HepG2 (cell line): ENCODE data around the gene KIFC1. TPM values are rescaled to one million over a fixed set of nuclear protein-coding genes. Genes with fewer than 3 reads are reported as not detected.

Source experiments
- MXD4 ChIP-seq: IDR thresholded peaks from 2 replicates; pipeline ENCODE4 v1.6.1; 2016; ENCODE audit warnings: mild to moderate bottlenecking, missing biosample characterization, missing genetic modification reagents
- MXI1 ChIP-seq: IDR thresholded peaks from 3 replicates; pipeline ENCODE4 v1.6.1; 2012; ENCODE audit warnings: low read depth, low read length, inconsistent platforms, borderline replicate concordance
- PHF21A ChIP-seq: sonication (generic); formaldehyde crosslinking; IDR thresholded peaks from 2 replicates; pipeline ENCODE4 v1.5.0; 2020; ENCODE audit warnings: mild to moderate bottlenecking, missing genetic modification reagents
- RFX1 ChIP-seq: fragments of 450-650 bp; IDR thresholded peaks from 2 replicates; pipeline ENCODE4 v1.6.1; 2017
- RFX3 ChIP-seq: IDR thresholded peaks from 2 replicates; pipeline ENCODE4 v1.6.1; 2016; ENCODE audit warnings: missing biosample characterization, missing genetic modification reagents
- ZFX ChIP-seq: sonication (generic); formaldehyde crosslinking; IDR thresholded peaks from 2 replicates; pipeline ENCODE4 v1.4.0; 2020; ENCODE audit warnings: mild to moderate bottlenecking, low read depth, missing genetic modification reagents, moderate library complexity
- ZNF230 ChIP-seq: sonication (generic); formaldehyde crosslinking; IDR thresholded peaks from 2 replicates; pipeline ENCODE4 v1.4.0; 2020; ENCODE audit warnings: mild to moderate bottlenecking, missing genetic modification reagents
- ZNF263 ChIP-seq: sonication (generic); formaldehyde crosslinking; IDR thresholded peaks from 2 replicates; pipeline ENCODE4 v1.4.0; 2020; ENCODE audit warnings: missing genetic modification reagents
- ZNF33B ChIP-seq: sonication (generic); formaldehyde crosslinking; IDR thresholded peaks from 2 replicates; pipeline ENCODE4 v1.5.1; 2020; ENCODE audit warnings: mild to moderate bottlenecking, missing genetic modification reagents
- ZNF354B ChIP-seq: sonication (generic); formaldehyde crosslinking; IDR thresholded peaks from 2 replicates; pipeline ENCODE4 v1.8.0; 2022; ENCODE audit warnings: mild to moderate bottlenecking, missing genetic modification reagents
- ZNF709 ChIP-seq: sonication (generic); formaldehyde crosslinking; IDR thresholded peaks from 2 replicates; pipeline ENCODE4 v1.5.0; 2020; ENCODE audit warnings: mild to moderate bottlenecking, missing genetic modification reagents
- ZNF768 ChIP-seq: sonication (generic); formaldehyde crosslinking; IDR thresholded peaks from 2 replicates; pipeline ENCODE4 v1.4.0; 2020; ENCODE audit warnings: missing genetic modification reagents
- polyA plus RNA-seq, 8 experiments: library from polyadenylated mRNA; depleted of rRNA in 3 of 8; stranded (reverse) in 7 of 8; unstranded in 1 of 8; fragments of >200 nt; fragmentation: Illumina TruSeq in 4 of 8; extraction: Trizol in 4 of 8; gene quantifications; 2 replicates each; pipeline versions ENCODE4 v1.2.1 to v1.2.3, GENCODE V29; 2011 to 2016; ENCODE audit warnings: low read depth in 4 of 8, missing spikeins in 1 of 8, mixed read lengths in 1 of 8; ENCODE audit not compliant: insufficient read depth in 1 of 8
- total RNA-seq, 5 experiments: library from RNA; depleted of rRNA; stranded (reverse); fragments of >200 nt; fragmentation: Illumina TruSeq; extraction: Trizol; gene quantifications; 2 replicates each; pipeline ENCODE4 v1.2.3, GENCODE V29; 2016; ENCODE audit warnings: low read depth in 1 of 5
- TF ChIP-seq, protein P1 (sequence below): sonication (generic); formaldehyde crosslinking; conservative IDR thresholded peaks from 2 replicates; pipeline ENCODE4 v1.4.0; 2020; ENCODE audit warnings: mild to moderate bottlenecking, missing genetic modification reagents, moderate library complexity
- TF ChIP-seq, protein P2 (sequence below): sonication (generic); formaldehyde crosslinking; IDR thresholded peaks from 2 replicates; pipeline ENCODE4 v1.8.1; 2023; ENCODE audit warnings: mild to moderate bottlenecking, missing genetic modification reagents
- TF ChIP-seq, protein P3 (sequence below): IDR thresholded peaks from 2 replicates; pipeline ENCODE4 v1.6.1; 2012; ENCODE audit warnings: low read depth, low read length, improper control_type of control experiment
- TF ChIP-seq, protein P4 (sequence below): sonication (generic); formaldehyde crosslinking; IDR thresholded peaks from 2 replicates; pipeline ENCODE4 v1.5.0; 2020; ENCODE audit warnings: mild to moderate bottlenecking, missing genetic modification reagents, moderate library complexity
- TF ChIP-seq, protein P5 (sequence below): sonication (generic); formaldehyde crosslinking; IDR thresholded peaks from 2 replicates; pipeline ENCODE4 v1.4.0; 2020; ENCODE audit warnings: missing genetic modification reagents

The KIFC1 gene
- total and polyA plus RNA-seq, 2 of the 13 experiments (the other 11 are each of a cell fraction or from before 2014, with no cell fraction given), result 25.0 to 45.5 TPM

DNA sequence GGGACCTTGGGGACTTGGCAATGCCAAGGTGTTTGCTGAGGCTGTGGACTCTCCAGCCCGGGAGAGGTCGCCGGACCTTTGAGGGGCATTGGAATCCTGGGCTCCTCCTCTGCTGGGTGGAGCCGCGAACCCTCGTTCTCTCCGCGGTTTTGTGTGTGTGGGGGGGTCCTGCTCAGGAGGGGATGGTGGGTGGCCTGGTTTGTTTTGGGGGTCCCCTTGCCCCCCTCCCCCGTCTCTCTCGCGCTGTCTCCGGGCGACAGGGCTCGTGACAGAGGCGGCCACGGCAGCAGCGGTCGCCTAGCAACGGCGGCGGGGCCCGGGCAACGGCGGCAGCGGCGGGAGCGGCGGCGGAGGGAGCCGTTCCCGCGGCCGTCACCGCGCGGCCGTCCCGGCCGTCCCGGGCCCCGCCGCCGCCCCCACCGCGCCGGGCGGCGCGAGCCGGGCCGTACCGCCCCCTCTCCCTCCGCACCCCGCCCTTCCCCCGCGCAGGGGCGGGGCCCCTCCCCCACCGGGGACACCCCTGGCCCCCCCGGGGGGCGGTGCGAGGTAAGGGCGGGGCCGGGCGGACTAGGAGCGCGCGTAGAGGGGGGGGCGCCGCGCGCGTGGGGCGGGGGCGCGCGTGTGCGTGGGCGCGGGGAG, 36.1 kb downstream of the KIFC1 start (continued):
- TF ChIP-seq ZNF263, result no peak
- TF ChIP-seq, protein P1, sequence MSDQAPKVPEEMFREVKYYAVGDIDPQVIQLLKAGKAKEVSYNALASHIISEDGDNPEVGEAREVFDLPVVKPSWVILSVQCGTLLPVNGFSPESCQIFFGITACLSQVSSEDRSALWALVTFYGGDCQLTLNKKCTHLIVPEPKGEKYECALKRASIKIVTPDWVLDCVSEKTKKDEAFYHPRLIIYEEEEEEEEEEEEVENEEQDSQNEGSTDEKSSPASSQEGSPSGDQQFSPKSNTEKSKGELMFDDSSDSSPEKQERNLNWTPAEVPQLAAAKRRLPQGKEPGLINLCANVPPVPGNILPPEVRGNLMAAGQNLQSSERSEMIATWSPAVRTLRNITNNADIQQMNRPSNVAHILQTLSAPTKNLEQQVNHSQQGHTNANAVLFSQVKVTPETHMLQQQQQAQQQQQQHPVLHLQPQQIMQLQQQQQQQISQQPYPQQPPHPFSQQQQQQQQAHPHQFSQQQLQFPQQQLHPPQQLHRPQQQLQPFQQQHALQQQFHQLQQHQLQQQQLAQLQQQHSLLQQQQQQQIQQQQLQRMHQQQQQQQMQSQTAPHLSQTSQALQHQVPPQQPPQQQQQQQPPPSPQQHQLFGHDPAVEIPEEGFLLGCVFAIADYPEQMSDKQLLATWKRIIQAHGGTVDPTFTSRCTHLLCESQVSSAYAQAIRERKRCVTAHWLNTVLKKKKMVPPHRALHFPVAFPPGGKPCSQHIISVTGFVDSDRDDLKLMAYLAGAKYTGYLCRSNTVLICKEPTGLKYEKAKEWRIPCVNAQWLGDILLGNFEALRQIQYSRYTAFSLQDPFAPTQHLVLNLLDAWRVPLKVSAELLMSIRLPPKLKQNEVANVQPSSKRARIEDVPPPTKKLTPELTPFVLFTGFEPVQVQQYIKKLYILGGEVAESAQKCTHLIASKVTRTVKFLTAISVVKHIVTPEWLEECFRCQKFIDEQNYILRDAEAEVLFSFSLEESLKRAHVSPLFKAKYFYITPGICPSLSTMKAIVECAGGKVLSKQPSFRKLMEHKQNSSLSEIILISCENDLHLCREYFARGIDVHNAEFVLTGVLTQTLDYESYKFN, result no peak
- no peak for TF ChIP-seq ZNF354B
- peak; percentile 68 for TF ChIP-seq RFX3 (CRISPR knock-in tag)
- TF ChIP-seq ZNF768 (CRISPR knock-in tag), result no peak
- peak; percentile 42; the same call in 1 of the 3 replicates for TF ChIP-seq MXI1
- TF ChIP-seq, protein P2, sequence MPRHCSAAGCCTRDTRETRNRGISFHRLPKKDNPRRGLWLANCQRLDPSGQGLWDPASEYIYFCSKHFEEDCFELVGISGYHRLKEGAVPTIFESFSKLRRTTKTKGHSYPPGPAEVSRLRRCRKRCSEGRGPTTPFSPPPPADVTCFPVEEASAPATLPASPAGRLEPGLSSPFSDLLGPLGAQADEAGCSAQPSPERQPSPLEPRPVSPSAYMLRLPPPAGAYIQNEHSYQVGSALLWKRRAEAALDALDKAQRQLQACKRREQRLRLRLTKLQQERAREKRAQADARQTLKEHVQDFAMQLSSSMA (CRISPR knock-in tag), result no peak
- no peak for TF ChIP-seq MXD4 (CRISPR knock-in tag)
- TF ChIP-seq ZNF33B, result no peak
- TF ChIP-seq ZNF709 (CRISPR knock-in tag), result no peak
- TF ChIP-seq, protein P3, sequence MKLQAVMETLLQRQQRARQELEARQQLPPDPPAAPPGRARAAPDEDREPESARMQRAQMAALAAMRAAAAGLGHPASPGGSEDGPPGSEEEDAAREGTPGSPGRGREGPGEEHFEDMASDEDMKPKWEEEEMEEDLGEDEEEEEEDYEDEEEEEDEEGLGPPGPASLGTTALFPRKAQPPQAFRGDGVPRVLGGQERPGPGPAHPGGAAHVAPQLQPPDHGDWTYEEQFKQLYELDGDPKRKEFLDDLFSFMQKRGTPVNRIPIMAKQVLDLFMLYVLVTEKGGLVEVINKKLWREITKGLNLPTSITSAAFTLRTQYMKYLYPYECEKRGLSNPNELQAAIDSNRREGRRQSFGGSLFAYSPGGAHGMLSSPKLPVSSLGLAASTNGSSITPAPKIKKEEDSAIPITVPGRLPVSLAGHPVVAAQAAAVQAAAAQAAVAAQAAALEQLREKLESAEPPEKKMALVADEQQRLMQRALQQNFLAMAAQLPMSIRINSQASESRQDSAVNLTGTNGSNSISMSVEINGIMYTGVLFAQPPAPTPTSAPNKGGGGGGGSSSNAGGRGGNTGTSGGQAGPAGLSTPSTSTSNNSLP, result no peak
- TF ChIP-seq, protein P4, sequence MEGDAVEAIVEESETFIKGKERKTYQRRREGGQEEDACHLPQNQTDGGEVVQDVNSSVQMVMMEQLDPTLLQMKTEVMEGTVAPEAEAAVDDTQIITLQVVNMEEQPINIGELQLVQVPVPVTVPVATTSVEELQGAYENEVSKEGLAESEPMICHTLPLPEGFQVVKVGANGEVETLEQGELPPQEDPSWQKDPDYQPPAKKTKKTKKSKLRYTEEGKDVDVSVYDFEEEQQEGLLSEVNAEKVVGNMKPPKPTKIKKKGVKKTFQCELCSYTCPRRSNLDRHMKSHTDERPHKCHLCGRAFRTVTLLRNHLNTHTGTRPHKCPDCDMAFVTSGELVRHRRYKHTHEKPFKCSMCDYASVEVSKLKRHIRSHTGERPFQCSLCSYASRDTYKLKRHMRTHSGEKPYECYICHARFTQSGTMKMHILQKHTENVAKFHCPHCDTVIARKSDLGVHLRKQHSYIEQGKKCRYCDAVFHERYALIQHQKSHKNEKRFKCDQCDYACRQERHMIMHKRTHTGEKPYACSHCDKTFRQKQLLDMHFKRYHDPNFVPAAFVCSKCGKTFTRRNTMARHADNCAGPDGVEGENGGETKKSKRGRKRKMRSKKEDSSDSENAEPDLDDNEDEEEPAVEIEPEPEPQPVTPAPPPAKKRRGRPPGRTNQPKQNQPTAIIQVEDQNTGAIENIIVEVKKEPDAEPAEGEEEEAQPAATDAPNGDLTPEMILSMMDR (CRISPR knock-in tag), result peak; percentile 37
- TF ChIP-seq RFX1, result peak; percentile 70
- TF ChIP-seq ZFX (CRISPR knock-in tag), result no peak
- TF ChIP-seq PHF21A (CRISPR knock-in tag), result no peak
- TF ChIP-seq, protein P5, sequence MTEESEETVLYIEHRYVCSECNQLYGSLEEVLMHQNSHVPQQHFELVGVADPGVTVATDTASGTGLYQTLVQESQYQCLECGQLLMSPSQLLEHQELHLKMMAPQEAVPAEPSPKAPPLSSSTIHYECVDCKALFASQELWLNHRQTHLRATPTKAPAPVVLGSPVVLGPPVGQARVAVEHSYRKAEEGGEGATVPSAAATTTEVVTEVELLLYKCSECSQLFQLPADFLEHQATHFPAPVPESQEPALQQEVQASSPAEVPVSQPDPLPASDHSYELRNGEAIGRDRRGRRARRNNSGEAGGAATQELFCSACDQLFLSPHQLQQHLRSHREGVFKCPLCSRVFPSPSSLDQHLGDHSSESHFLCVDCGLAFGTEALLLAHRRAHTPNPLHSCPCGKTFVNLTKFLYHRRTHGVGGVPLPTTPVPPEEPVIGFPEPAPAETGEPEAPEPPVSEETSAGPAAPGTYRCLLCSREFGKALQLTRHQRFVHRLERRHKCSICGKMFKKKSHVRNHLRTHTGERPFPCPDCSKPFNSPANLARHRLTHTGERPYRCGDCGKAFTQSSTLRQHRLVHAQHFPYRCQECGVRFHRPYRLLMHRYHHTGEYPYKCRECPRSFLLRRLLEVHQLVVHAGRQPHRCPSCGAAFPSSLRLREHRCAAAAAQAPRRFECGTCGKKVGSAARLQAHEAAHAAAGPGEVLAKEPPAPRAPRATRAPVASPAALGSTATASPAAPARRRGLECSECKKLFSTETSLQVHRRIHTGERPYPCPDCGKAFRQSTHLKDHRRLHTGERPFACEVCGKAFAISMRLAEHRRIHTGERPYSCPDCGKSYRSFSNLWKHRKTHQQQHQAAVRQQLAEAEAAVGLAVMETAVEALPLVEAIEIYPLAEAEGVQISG (CRISPR knock-in tag), result peak; percentile 67; the same call in 1 of the 2 replicates
- TF ChIP-seq ZNF230 (CRISPR knock-in tag), result no peak
- TF ChIP-seq, all 625 proteins: peak for 14
